ENCODE measurements around the gene KAZN.

Gene KAZN

DNA sequence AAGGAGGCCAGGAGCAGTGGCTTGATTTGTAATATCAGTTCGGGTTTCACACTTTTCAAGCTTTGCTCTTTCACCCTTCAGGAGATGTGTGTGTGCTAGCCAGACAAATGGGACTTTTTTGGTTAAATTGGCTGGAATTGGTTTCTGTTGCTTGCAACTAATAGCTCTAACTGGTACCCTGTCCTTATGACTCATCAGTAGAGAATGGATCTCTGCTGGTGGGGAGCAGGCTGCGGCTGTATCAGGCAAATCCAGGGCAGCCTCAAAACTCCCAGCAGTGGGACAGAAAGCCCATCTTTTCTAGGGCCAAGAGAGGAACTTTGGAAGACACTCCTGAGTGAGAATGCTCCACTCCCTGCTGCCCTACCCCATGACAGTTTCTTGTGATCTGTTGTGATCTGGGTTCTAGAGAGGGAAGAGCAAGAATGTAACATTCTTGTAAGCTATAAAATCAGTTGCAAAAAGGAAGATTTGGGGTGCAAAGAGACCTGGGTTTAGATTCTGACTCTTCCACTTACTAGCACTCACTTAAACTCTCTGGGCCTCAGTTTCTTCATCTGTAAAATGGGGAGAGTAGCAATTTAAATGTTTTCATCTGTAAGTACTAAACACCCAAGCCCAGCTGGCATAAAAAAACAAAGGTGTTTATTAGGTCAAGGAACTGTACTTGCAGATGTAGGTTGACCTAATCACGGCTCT is 298.0 kb downstream of the KAZN start:
- Histone ChIP-seq H3K9me2 (ENCODE audit: low read depth, low read length) (no peaks in the 10 kb centered on the region), H3K9me3 (ENCODE audit: low read length) (no peaks in the 10 kb centered on the region), H3K9ac (ENCODE audit: low read length) (no peak overlapping the region), H3K4me1 (ENCODE audit: insufficient read depth, low read length, severe bottlenecking) (no peaks in the 10 kb centered on the region), H3K27me3 (ENCODE audit: insufficient read depth, low read length) (no peaks in the 10 kb centered on the region; the same call in 1 of the 2 replicates), H4K20me1 (ENCODE audit: insufficient read depth, low read length) (no peaks in the 10 kb centered on the region), H2AFZ (ENCODE audit: low read length) (no peak overlapping the region), H3K4me3 (ENCODE audit: low read depth, low read length, poor library complexity, severe bottlenecking) (no peak overlapping the region), H3K27ac (ENCODE audit: low read depth, low read length, poor library complexity, severe bottlenecking) (no peak overlapping the region), H3K36me3 (ENCODE audit: insufficient read depth, low read length) (no peaks in the 10 kb centered on the region), H3K4me2 (ENCODE audit: low read length) (no peak overlapping the region), H3F3A (ENCODE audit: insufficient read depth, low read length) (no peaks in the 10 kb centered on the region), H3K79me2 (ENCODE audit: insufficient read depth, low read length) (no peaks in the 10 kb centered on the region)
- TF ChIP-seq, protein P1, sequence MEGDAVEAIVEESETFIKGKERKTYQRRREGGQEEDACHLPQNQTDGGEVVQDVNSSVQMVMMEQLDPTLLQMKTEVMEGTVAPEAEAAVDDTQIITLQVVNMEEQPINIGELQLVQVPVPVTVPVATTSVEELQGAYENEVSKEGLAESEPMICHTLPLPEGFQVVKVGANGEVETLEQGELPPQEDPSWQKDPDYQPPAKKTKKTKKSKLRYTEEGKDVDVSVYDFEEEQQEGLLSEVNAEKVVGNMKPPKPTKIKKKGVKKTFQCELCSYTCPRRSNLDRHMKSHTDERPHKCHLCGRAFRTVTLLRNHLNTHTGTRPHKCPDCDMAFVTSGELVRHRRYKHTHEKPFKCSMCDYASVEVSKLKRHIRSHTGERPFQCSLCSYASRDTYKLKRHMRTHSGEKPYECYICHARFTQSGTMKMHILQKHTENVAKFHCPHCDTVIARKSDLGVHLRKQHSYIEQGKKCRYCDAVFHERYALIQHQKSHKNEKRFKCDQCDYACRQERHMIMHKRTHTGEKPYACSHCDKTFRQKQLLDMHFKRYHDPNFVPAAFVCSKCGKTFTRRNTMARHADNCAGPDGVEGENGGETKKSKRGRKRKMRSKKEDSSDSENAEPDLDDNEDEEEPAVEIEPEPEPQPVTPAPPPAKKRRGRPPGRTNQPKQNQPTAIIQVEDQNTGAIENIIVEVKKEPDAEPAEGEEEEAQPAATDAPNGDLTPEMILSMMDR (IDR thresholded peaks at IDR 0.05; ENCODE audit: low read length), result no peak
- TF ChIP-seq EZH2 (IDR thresholded peaks at IDR 0.05; ENCODE audit: borderline replicate concordance, low read length), result no peak

GRCh38 chr1:14897080-14897449 is 298.6 kb downstream of the KAZN start:
- H3K27me3 ChIP-seq (ENCODE audit: insufficient read depth, low read length), result no peaks in the 10 kb centered on the region; the same call in 1 of the 2 replicates

DNA sequence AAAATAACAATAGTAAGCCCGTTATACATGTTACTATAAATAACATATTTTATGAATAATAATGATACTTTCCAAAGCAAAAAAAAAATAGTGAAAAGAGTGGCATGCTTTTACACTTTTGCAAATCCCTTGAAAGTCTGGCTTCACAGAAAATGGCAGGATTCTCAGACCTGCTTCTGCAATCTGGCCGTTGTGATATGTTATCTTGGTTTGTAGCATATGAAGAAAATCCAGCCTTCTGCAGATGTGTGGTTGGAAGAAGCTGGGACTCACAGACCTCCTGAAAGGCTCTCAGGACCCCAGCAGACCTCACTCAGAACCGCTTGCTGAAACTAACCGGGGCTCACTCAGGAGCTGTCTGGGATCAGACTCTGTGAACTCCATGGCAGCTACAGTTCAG is 299.1 kb downstream of the KAZN start:
- Histone ChIP-seq H3K9ac (ENCODE audit: low read length) (no peak overlapping the region), H3K4me2 (ENCODE audit: low read length) (no peak overlapping the region), H3K4me3 (ENCODE audit: low read depth, low read length, poor library complexity, severe bottlenecking) (no peak overlapping the region), H4K20me1 (ENCODE audit: insufficient read depth, low read length) (no peaks in the 10 kb centered on the region), H3K9me2 (ENCODE audit: low read depth, low read length) (no peaks in the 10 kb centered on the region), H3K9me3 (ENCODE audit: low read length) (no peaks in the 10 kb centered on the region), H3K4me1 (ENCODE audit: insufficient read depth, low read length, severe bottlenecking) (no peaks in the 10 kb centered on the region), H3K27me3 (ENCODE audit: insufficient read depth, low read length) (no peaks in the 10 kb centered on the region; the same call in 1 of the 2 replicates), H3F3A (ENCODE audit: insufficient read depth, low read length) (no peaks in the 10 kb centered on the region), H3K36me3 (ENCODE audit: insufficient read depth, low read length) (no peaks in the 10 kb centered on the region), H3K79me2 (ENCODE audit: insufficient read depth, low read length) (no peaks in the 10 kb centered on the region), H3K27ac (ENCODE audit: low read depth, low read length, poor library complexity, severe bottlenecking) (no peak overlapping the region), H2AFZ (ENCODE audit: low read length) (no peak overlapping the region)
- TF ChIP-seq EZH2 (IDR thresholded peaks at IDR 0.05; ENCODE audit: borderline replicate concordance, low read length), result no peak
- TF ChIP-seq, protein P1 (IDR thresholded peaks at IDR 0.05; ENCODE audit: low read length), result no peak

More at GRCh38 chr1:14897080-14897449, 298.6 kb downstream of the KAZN start:
- Histone ChIP-seq H3K79me2 (ENCODE audit: insufficient read depth, low read length) (no peaks in the 10 kb centered on the region), H4K20me1 (ENCODE audit: insufficient read depth, low read length) (no peaks in the 10 kb centered on the region), H3K4me3 (ENCODE audit: low read depth, low read length, poor library complexity, severe bottlenecking) (no peak overlapping the region), H3K9me3 (ENCODE audit: low read length) (no peaks in the 10 kb centered on the region), H2AFZ (ENCODE audit: low read length) (no peak overlapping the region), H3K4me2 (ENCODE audit: low read length) (no peak overlapping the region), H3K4me1 (ENCODE audit: insufficient read depth, low read length, severe bottlenecking) (no peaks in the 10 kb centered on the region), H3K9ac (ENCODE audit: low read length) (no peak overlapping the region), H3K27ac (ENCODE audit: low read depth, low read length, poor library complexity, severe bottlenecking) (no peak overlapping the region), H3F3A (ENCODE audit: insufficient read depth, low read length) (no peaks in the 10 kb centered on the region), H3K9me2 (ENCODE audit: low read depth, low read length) (no peaks in the 10 kb centered on the region), H3K36me3 (ENCODE audit: insufficient read depth, low read length) (no peaks in the 10 kb centered on the region)
- TF ChIP-seq EZH2 (IDR thresholded peaks at IDR 0.05; ENCODE audit: borderline replicate concordance, low read length), result no peak
- TF ChIP-seq, protein P1 (IDR thresholded peaks at IDR 0.05; ENCODE audit: low read length), result no peak
